Heart left ventricle (tissue), 13 donors: ENCODE measurements around the gene ETV6.

Source experiments
- CTCF ChIP-seq, 12 donors: fragments of 200-600 bp; sonication (generic) in 4 of 12; IDR thresholded peaks; one replicate each; pipeline versions ENCODE4 v1.5.0 to v1.8.0; 2018 to 2022; ENCODE audit warnings: antibody characterized with exemption in 12 of 12, mild to moderate bottlenecking in 5 of 12
- POLR2A ChIP-seq, 2 donors: fragments of 450-650 bp; IDR thresholded peaks; one replicate each; pipeline ENCODE4 v1.6.1; 2017; ENCODE audit warnings: antibody characterized with exemption in 2 of 2, mild to moderate bottlenecking in 2 of 2, moderate library complexity in 2 of 2
- donor health status: ischemic (EF 13 %, LVEDD 7.1; RV severe dilation, severe dysfunction).
- donor health status: DM: no; HTN: yes; CAD: no.
- donor health status: DM: no; HTN: no; CAD: no.
- donor health status: ischemic (EF 25% LVEDD 6.9; RV normal size, moderate dysfunction).
- donor health status: ischemic (EF 25% LVEDD 5.7; RV mildly dilated, moderate dysfunction).
- donor health status: ischemic (EF 35%, LVEDD 5.7; RV mildly dilated, moderate dysfunction).
- donor health status: nonischemic (EF 11% LVEDD 7.7; RV severe dilation, severe dysfunction).
- donor health status: DM: yes; HTN: yes; CAD: no.
- donor health status: PGD.
- donor health status: ischemic (EF 29% LVEDD 5.4; RV normal size, mild dysfunction).
- donor health status: nonischemic (EF 23%, LVEDD 6.1; RV moderate dilation, normal function).

DNA sequence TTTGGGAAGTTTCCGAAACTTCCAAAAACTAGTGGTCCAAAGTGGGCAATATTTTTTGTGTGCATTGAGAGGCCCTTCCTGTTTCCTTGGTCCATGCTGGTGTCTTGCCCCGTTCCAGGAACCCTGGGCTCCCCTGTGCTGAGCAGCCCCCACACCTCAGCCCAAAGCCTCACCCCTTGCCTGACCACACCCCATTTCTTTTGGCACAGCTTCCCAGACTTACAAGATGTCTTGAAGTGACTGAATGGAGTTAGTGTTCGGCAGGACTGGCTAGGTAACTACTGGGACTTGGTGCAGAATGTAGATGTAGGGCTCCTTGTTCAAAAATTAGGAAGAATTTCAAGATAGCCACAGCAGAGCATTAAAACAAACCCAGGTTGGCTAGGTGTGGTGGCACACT is 68.6 kb downstream of the ETV6 start:
- TF ChIP-seq POLR2A (IDR thresholded peaks at IDR 0.05) (no peak), CTCF (IDR thresholded peaks at IDR 0.05) (no peak)
